ENCODE data around the gene KEAP1.

DNA sequence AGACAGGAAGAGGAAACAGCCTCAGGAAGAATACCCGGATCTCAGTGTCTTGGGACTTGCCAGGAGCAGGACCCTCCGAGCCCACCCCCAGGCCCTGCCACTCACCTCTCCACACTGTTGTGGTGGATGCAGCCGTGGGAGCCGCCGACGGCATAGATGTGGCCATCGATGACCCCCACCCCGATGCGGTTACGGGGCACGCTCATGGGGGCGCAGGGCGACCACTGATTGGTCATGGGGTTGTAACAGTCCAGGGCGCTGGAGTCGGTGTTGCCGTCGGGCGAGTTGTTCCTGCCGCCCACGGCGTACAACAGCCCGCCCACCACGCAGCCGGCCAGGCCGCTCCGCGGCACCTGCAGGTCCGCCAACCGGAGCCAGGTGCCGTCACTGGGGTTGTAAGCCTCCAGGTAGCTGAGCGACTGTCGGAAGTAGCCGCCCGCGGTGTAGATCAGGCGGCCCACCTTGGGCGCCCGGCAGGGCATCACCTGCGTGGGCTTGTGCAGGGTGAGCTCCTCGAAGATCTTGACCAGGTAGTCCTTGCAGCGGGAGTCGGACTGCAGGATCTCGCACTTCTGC lies 11.6 kb downstream of the KEAP1 start:
- TF ChIP-seq, protein P1, sequence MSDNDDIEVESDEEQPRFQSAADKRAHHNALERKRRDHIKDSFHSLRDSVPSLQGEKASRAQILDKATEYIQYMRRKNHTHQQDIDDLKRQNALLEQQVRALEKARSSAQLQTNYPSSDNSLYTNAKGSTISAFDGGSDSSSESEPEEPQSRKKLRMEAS (IDR thresholded peaks at IDR 0.05), result no peak
- TF ChIP-seq CBFB (CRISPR knock-in tag; IDR thresholded peaks at IDR 0.05) (no peak), DNMT3B (CRISPR knock-in tag; conservative IDR thresholded peaks at IDR 0.05) (no peak), ZNF12 (CRISPR knock-in tag; IDR thresholded peaks at IDR 0.05) (no peak), SMARCE1 (IDR thresholded peaks at IDR 0.05; ENCODE audit: borderline replicate concordance) (no peak), ZNF775 (CRISPR knock-in tag; IDR thresholded peaks at IDR 0.05; ENCODE audit: borderline replicate concordance) (no peak), TAF1 (CRISPR knock-in tag; IDR thresholded peaks at IDR 0.05) (no peak), SP1 (IDR thresholded peaks at IDR 0.05) (no peak), SP1 (CRISPR knock-in tag; IDR thresholded peaks at IDR 0.05) (no peak), JARID2 (CRISPR knock-in tag; IDR thresholded peaks at IDR 0.05; ENCODE audit: insufficient replicate concordance) (no peak), ZNF335 (CRISPR knock-in tag; IDR thresholded peaks at IDR 0.05) (no peak), NFYB (CRISPR knock-in tag; IDR thresholded peaks at IDR 0.05) (no peak), SMC3 (IDR thresholded peaks at IDR 0.05; ENCODE audit: low read length) (no peak)

All from HepG2 (cell line).